Keratinocyte (primary cell): ENCODE data around the gene ZNF441. TPM values are rescaled to one million over a fixed set of nuclear protein-coding genes. Genes with fewer than 3 reads are reported as not detected.

ENCODE experiments used
- DNase-seq: peaks from one replicate; pipeline ENCODE4 v3.0.0-alpha.2; 2011; ENCODE audit warnings: low read depth, missing footprints, low spot score
- FAIRE-seq: peaks from 2 replicates; lab custom pipeline; 2011; peaks lifted over from hg19 to GRCh38; lab: Jason Lieb, UNC
- H2AFZ ChIP-seq: 2 replicates; pipeline ENCODE4 v1.6.0; 2012; ENCODE audit warnings: low read length, control low read depth, inconsistent platforms; ENCODE audit not compliant: control insufficient read depth
- H3K27ac ChIP-seq: 2 replicates; pipeline ENCODE4 v1.5.1; 2011; ENCODE audit warnings: low read length; ENCODE audit not compliant: control insufficient read depth, insufficient read depth
- H3K27me3 ChIP-seq: 3 replicates; pipeline ENCODE4 v1.6.0; 2011; ENCODE audit warnings: low read length; ENCODE audit not compliant: control insufficient read depth, insufficient read depth; ENCODE audit errors: extremely low read depth
- H3K36me3 ChIP-seq, 2 experiments: 2 replicates in 1 of 2; 3 replicates in 1 of 2; pipeline ENCODE4 v1.5.1; 2011; ENCODE audit warnings: low read length in 2 of 2, mild to moderate bottlenecking in 1 of 2; ENCODE audit not compliant: control insufficient read depth in 2 of 2, insufficient read depth in 2 of 2; ENCODE audit errors: extremely low read depth in 1 of 2
- H3K4me1 ChIP-seq: 3 replicates; pipeline ENCODE4 v1.5.1; 2011; ENCODE audit warnings: low read length; ENCODE audit not compliant: control insufficient read depth, insufficient read depth; ENCODE audit errors: extremely low read depth
- H3K4me2 ChIP-seq: 3 replicates; pipeline ENCODE4 v1.6.0; 2011; ENCODE audit warnings: low read depth, low read length; ENCODE audit not compliant: control insufficient read depth, insufficient read depth; ENCODE audit errors: extremely low read depth
- H3K4me3 ChIP-seq, 3 experiments: fragments of 200-600 bp in 1 of 3; sonication (generic) in 1 of 3; 2 replicates in 2 of 3; 3 replicates in 1 of 3; pipeline ENCODE4 v1.5.1; 2011 to 2016; ENCODE audit warnings: low read length in 3 of 3, mild to moderate bottlenecking in 3 of 3, control low read depth in 2 of 3, inconsistent platforms in 1 of 3, low read depth in 1 of 3, mixed read lengths in 1 of 3, mixed run types in 1 of 3, moderate library complexity in 1 of 3; ENCODE audit not compliant: control insufficient read depth in 2 of 3, insufficient read depth in 2 of 3; ENCODE audit errors: extremely low read depth in 1 of 3
- H3K79me2 ChIP-seq: 2 replicates; pipeline ENCODE4 v1.6.0; 2012; ENCODE audit warnings: low read length; ENCODE audit not compliant: control insufficient read depth, insufficient read depth
- H3K9ac ChIP-seq: 3 replicates; pipeline ENCODE4 v1.6.0; 2011; ENCODE audit warnings: low read length; ENCODE audit not compliant: control insufficient read depth, insufficient read depth; ENCODE audit errors: extremely low read depth
- H3K9me1 ChIP-seq: 3 replicates; pipeline ENCODE4 v1.6.0; 2011; ENCODE audit warnings: low read length; ENCODE audit not compliant: control insufficient read depth, insufficient read depth; ENCODE audit errors: extremely low read depth
- H3K9me3 ChIP-seq: 2 replicates; pipeline ENCODE4 v1.5.1; 2012; ENCODE audit warnings: low read depth, low read length; ENCODE audit not compliant: control insufficient read depth
- H4K20me1 ChIP-seq: 3 replicates; pipeline ENCODE4 v1.6.0; 2011; ENCODE audit warnings: low read length; ENCODE audit not compliant: control insufficient read depth, insufficient read depth; ENCODE audit errors: extremely low read depth
- CTCF ChIP-seq, 3 experiments: IDR thresholded peaks in 1 of 3; conservative IDR thresholded peaks in 1 of 3; optimal IDR thresholded peaks in 1 of 3; 2 replicates in 2 of 3; 3 replicates in 1 of 3; pipeline versions ENCODE3 to v1.5.1; 2011; ENCODE audit warnings: low read length in 3 of 3, mild to moderate bottlenecking in 3 of 3, moderate library complexity in 2 of 3, control low read depth in 1 of 3, inconsistent platforms in 1 of 3; ENCODE audit not compliant: insufficient read depth in 2 of 3; ENCODE audit errors: extremely low read depth in 1 of 3
- EZH2 ChIP-seq: IDR thresholded peaks from one replicate; pipeline ENCODE4 v1.6.1; 2012; ENCODE audit warnings: inconsistent platforms, mild to moderate bottlenecking, low read length, moderate library complexity
- dilution Hi-C: fragments of 300-500 bp; cut with MboI; formaldehyde crosslinking; loops from one replicate; pipeline ENCODE4 v1.7.0; 2020; ENCODE audit warnings: low sequenced_read_pairs; ENCODE audit not compliant: extremely low pct_ligation_motif_present
- polyA plus RNA-seq, 5 experiments: library from polyadenylated mRNA; depleted of rRNA in 3 of 5; stranded (reverse) in 3 of 5; stranded (forward) in 1 of 5; unstranded in 1 of 5; fragments of >200 nt; gene quantifications; 1 replicate in 1 of 5; 2 replicates in 3 of 5; 3 replicates in 1 of 5; pipeline versions ENCODE4 v1.2.1 to v1.2.3, GENCODE V29; 2011 to 2012; ENCODE audit warnings: missing spikeins in 2 of 5, low read depth in 1 of 5, low replicate concordance in 1 of 5

Gene ZNF441
- polyA plus RNA-seq, 1 donor (not counting 4 experiments of a cell fraction or from before 2014, with no cell fraction given): 3.1 TPM

GRCh38 chr19:11806354-11807098 lies 39.7 kb downstream of the ZNF441 start:
- H3K9me3 ChIP-seq: peaks cover 18% of the 10 kb centered on the region
- no peak overlapping the region for H2AFZ ChIP-seq
- H3K79me2 ChIP-seq: no peaks in the 10 kb centered on the region
- no peak for FAIRE-seq
- no peak overlapping the region for H3K4me3 ChIP-seq
- H3K9ac ChIP-seq: no peak overlapping the region
- H3K4me2 ChIP-seq: no peak overlapping the region
- no peak overlapping the region for H3K27ac ChIP-seq
- dilution Hi-C loops: no loop called here
- H4K20me1 ChIP-seq: no peaks in the 10 kb centered on the region
- no peaks in the 10 kb centered on the region for H3K9me1 ChIP-seq
- H3K4me1 ChIP-seq: no peaks in the 10 kb centered on the region
- no peaks in the 10 kb centered on the region for H3K27me3 ChIP-seq
- TF ChIP-seq CTCF (optimal IDR thresholded peaks at IDR 0.05 in 1 of 3, IDR thresholded peaks at IDR 0.05 in 1 of 3, conservative IDR thresholded peaks at IDR 0.05 in 1 of 3; ENCODE audit: extremely low read depth in 1 of 3, insufficient read depth in 2 of 3, low read length in 3 of 3): no peak
- no peak for TF ChIP-seq EZH2
- H3K36me3 ChIP-seq: no peaks in the 10 kb centered on the region
- DNase-seq: no peak

GRCh38 chr19:11807099-11807380 lies 40.2 kb downstream of the ZNF441 start:
- TF ChIP-seq EZH2 (no peak), CTCF (optimal IDR thresholded peaks at IDR 0.05 in 1 of 3, IDR thresholded peaks at IDR 0.05 in 1 of 3, conservative IDR thresholded peaks at IDR 0.05 in 1 of 3; ENCODE audit: extremely low read depth in 1 of 3, insufficient read depth in 2 of 3, low read length in 3 of 3) (no peak)
- Histone ChIP-seq H3K9me3 (peaks cover 18% of the 10 kb centered on the region), H3K9me1 (no peaks in the 10 kb centered on the region), H3K4me3 (no peak overlapping the region), H3K4me1 (no peaks in the 10 kb centered on the region), H4K20me1 (no peaks in the 10 kb centered on the region), H3K4me2 (no peak overlapping the region), H3K27me3 (no peaks in the 10 kb centered on the region), H3K27ac (no peak overlapping the region), H3K9ac (no peak overlapping the region), H3K79me2 (no peaks in the 10 kb centered on the region), H2AFZ (no peak overlapping the region), H3K36me3 (no peaks in the 10 kb centered on the region)
- DNase-seq (no peak), FAIRE-seq (no peak)
- dilution Hi-C loops: no loop called here
